Ishikawa (cell line): ENCODE measurements around the gene SNX27.

Experiments used
- CEBPB ChIP-seq: IDR thresholded peaks from 2 replicates; pipeline ENCODE4 v1.6.1; 2012
- CREB1 ChIP-seq: IDR thresholded peaks from 2 replicates; pipeline ENCODE4 v1.6.1; 2012; ENCODE audit warnings: low read depth
- EGR1 ChIP-seq: IDR thresholded peaks from 2 replicates; pipeline ENCODE4 v1.6.1; 2012
- EP300 ChIP-seq: IDR thresholded peaks from 2 replicates; pipeline ENCODE4 v1.6.1; 2012; ENCODE audit warnings: borderline replicate concordance
- FOXM1 ChIP-seq: IDR thresholded peaks from 2 replicates; pipeline ENCODE4 v1.6.1; 2012; ENCODE audit warnings: low read depth, borderline replicate concordance
- MAX ChIP-seq: IDR thresholded peaks from 2 replicates; pipeline ENCODE4 v1.6.1; 2012
- NFIC ChIP-seq: IDR thresholded peaks from 2 replicates; pipeline ENCODE4 v1.6.1; 2012
- RAD21 ChIP-seq: IDR thresholded peaks from 2 replicates; pipeline ENCODE4 v1.6.1; 2012; ENCODE audit warnings: low read depth
- REST ChIP-seq: IDR thresholded peaks from 2 replicates; pipeline ENCODE4 v1.6.1; 2012; ENCODE audit warnings: low read depth, mild to moderate bottlenecking
- TAF1 ChIP-seq: IDR thresholded peaks from 2 replicates; pipeline ENCODE4 v1.6.1; 2012; ENCODE audit warnings: low read depth, mild to moderate bottlenecking
- TCF12 ChIP-seq: IDR thresholded peaks from 2 replicates; pipeline ENCODE4 v1.6.1; 2012; ENCODE audit warnings: low read depth
- TEAD4 ChIP-seq: IDR thresholded peaks from 2 replicates; pipeline ENCODE4 v1.6.1; 2012
- USF1 ChIP-seq: IDR thresholded peaks from 2 replicates; pipeline ENCODE4 v1.6.1; 2012
- YY1 ChIP-seq: IDR thresholded peaks from 2 replicates; pipeline ENCODE4 v1.6.1; 2012; ENCODE audit warnings: low read depth
- ZBTB7A ChIP-seq: IDR thresholded peaks from 2 replicates; pipeline ENCODE4 v1.6.1; 2012; ENCODE audit warnings: low read depth

The SNX27 gene

GRCh38 chr1:151673407-151673806 is 61.6 kb downstream of the SNX27 start:
- no peak for TF ChIP-seq TEAD4
- no peak for TF ChIP-seq RAD21
- no peak for TF ChIP-seq USF1
- TF ChIP-seq REST = peak; percentile 55; the same call in 1 of the 2 replicates
- TF ChIP-seq CREB1 = no peak
- no peak for TF ChIP-seq MAX
- no peak for TF ChIP-seq CEBPB

- no peak for TF ChIP-seq TEAD4
- no peak for TF ChIP-seq USF1
- no peak for TF ChIP-seq ZBTB7A
- TF ChIP-seq FOXM1 = no peak
- no peak for TF ChIP-seq YY1
- no peak for TF ChIP-seq RAD21
- no peak for TF ChIP-seq NFIC
- no peak for TF ChIP-seq MAX
- no peak for TF ChIP-seq REST
- no peak for TF ChIP-seq TAF1
- TF ChIP-seq CREB1 = no peak
- TF ChIP-seq CEBPB = no peak
- no peak for TF ChIP-seq EP300
- TF ChIP-seq TCF12 = no peak
- no peak for TF ChIP-seq EGR1
Measured at GRCh38 chr1:151680391-151680790, 68.5 kb downstream of the SNX27 start.

GRCh38 chr1:151680826-151681225 is 69.0 kb downstream of the SNX27 start:
- TF ChIP-seq TEAD4 (peak; percentile 42; the same call in 1 of the 2 replicates), NFIC (no peak), CREB1 (no peak), EP300 (peak; percentile 31; the same call in 1 of the 2 replicates)

GRCh38 chr1:151681923-151682322 is 70.1 kb downstream of the SNX27 start:
- peak; percentile 72 for TF ChIP-seq TEAD4
- TF ChIP-seq TAF1 = no peak
- TF ChIP-seq EP300 = no peak
- TF ChIP-seq NFIC = peak; percentile 19; the same call in 1 of the 2 replicates

- TF ChIP-seq TEAD4 (no peak), ZBTB7A (no peak), YY1 (no peak), FOXM1 (no peak), TCF12 (no peak), EP300 (no peak), CEBPB (no peak), CREB1 (no peak), USF1 (no peak)
Measured at GRCh38 chr1:151684128-151684527, 72.3 kb downstream of the SNX27 start.

GRCh38 chr1:151686561-151686960 is 74.7 kb downstream of the SNX27 start:
- TF ChIP-seq ZBTB7A (no peak), TEAD4 (no peak), CREB1 (no peak), YY1 (no peak), REST (no peak), USF1 (no peak), CEBPB (no peak)
